Calu3 (cell line): ENCODE results near the gene EXD3. TPM values are rescaled to one million over a fixed set of nuclear protein-coding genes. Genes with fewer than 3 reads are reported as not detected.

Experiments used
- Bru-seq: library from RNA; stranded (reverse); fragments of 400-500 nt; gene quantifications from one replicate; lab custom pipeline; 2021; lab: Mats Ljungman, UMichigan
- BruChase-seq, 2 experiments: library from RNA; stranded (reverse); fragments of 400-500 nt; gene quantifications; one replicate each; lab custom pipeline; 2021; lab: Mats Ljungman, UMichigan
- BruUV-seq: library from RNA; stranded (reverse); fragments of 400-500 nt; replicated peaks from 2 replicates; lab custom pipeline; 2021; lab: Mats Ljungman, UMichigan
- CTCF ChIA-PET: fragments of 300-600 bp; sonication (Branson Sonifier 250); formaldehyde crosslinking; loops from one replicate; lab custom pipeline; 2022; ENCODE audit warnings: antibody characterized with exemption; lab: Charles Lee
- DNase-seq: peaks from one replicate; pipeline ENCODE4 v3.0.0; 2022
- H3K27ac Mint-ChIP-seq: one replicate; pipeline ENCODE4 v1.8.0; 2022; ENCODE audit warnings: mixed read lengths; ENCODE audit not compliant: unreplicated experiment
- H3K27me3 Mint-ChIP-seq: one replicate; pipeline ENCODE4 v1.8.0; 2022; ENCODE audit warnings: mixed read lengths; ENCODE audit not compliant: unreplicated experiment
- H3K36me3 Mint-ChIP-seq: one replicate; pipeline ENCODE4 v1.8.0; 2022; ENCODE audit warnings: mild to moderate bottlenecking, moderate library complexity, mixed read lengths; ENCODE audit not compliant: insufficient read depth, unreplicated experiment
- H3K4me1 Mint-ChIP-seq: one replicate; pipeline ENCODE4 v1.8.0; 2022; ENCODE audit warnings: mild to moderate bottlenecking, low read depth, mixed read lengths; ENCODE audit not compliant: unreplicated experiment
- H3K4me3 Mint-ChIP-seq: one replicate; pipeline ENCODE4 v1.8.0; 2022; ENCODE audit warnings: mild to moderate bottlenecking, low read depth, moderate library complexity, mixed read lengths; ENCODE audit not compliant: unreplicated experiment
- H3K9me3 Mint-ChIP-seq: one replicate; pipeline ENCODE4 v1.8.0; 2022; ENCODE audit warnings: low read depth, mixed read lengths; ENCODE audit not compliant: unreplicated experiment
- intact Hi-C: fragments of 100-400 bp; cut with micrococcal nuclease; formaldehyde crosslinking; loops from one replicate; pipeline ENCODE4 v1.10.0; 2022; ENCODE audit not compliant: unreplicated experiment
- long read RNA-seq: library from polyadenylated mRNA; stranded (forward); transcript quantifications from one replicate; pipeline ENCODE4 v2.0.0, GENCODE V29; 2022
- total RNA-seq: library from RNA; stranded (reverse); gene quantifications from 2 replicates; pipeline ENCODE4 v1.2.3, GENCODE V29; 2022
- TF ChIP-seq, protein P1 (sequence below): fragments of 200-600 bp; IDR thresholded peaks from one replicate; pipeline ENCODE4 v1.8.0; 2022; ENCODE audit warnings: antibody characterized with exemption; ENCODE audit not compliant: unreplicated experiment

Gene EXD3, protein sequence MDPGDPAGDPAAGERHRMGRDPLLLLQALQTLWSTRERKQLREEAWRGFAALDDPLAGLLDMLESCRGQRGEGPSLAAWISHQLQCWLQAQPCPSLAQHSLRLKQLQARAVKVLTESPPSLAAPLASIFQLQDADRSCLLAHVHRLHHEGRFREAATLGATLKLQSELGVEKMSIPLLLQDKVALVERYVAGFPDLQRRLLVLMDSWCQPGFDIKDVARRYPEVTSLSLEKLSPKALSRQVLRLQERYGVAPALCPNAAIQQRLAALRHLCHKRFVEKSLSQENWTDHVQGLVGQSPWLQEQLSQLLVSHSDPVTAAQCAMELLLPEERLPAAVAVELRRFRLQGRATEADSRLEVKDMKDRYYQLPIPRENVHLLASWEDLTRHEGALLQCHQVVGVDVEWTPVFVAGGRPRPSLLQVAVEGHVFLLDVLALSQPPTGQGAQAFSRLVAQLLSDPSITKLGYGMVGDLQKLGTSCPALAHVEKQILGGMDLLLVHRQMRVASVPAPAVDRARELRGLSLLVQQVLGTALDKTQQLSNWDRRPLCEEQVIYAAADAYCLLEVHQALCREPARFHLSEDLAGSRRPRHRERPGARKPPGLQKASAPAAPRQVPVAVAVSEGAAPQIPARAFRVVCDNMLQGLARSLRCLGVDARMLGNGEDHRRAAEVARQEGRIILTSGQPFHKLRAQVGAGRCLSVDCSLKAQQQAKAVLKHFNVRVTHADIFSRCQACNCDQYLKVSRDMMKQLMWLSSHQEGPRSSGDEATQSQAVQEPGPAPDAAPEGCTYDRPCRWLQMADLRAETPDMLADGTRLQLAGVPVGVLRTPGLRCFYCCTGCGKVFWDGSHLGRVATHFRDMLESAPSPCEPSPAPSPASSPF
- total RNA-seq (13.2 and 15.3 TPM in 2 replicates), Bru-seq, nascent RNA (percentile 44 among the genes with signal in this experiment), BruChase-seq, experiment 1, labeled RNA remaining after a 6-hour chase (percentile 56 among the genes with signal in this experiment), BruChase-seq, experiment 2, labeled RNA remaining after a 2-hour chase (percentile 52 among the genes with signal in this experiment)
- long read RNA-seq, partial matches to known transcripts, result 1 of 11 reads
- long read RNA-seq, other reads (novel, unspliced or antisense), result 8 of 11 reads

DNA sequence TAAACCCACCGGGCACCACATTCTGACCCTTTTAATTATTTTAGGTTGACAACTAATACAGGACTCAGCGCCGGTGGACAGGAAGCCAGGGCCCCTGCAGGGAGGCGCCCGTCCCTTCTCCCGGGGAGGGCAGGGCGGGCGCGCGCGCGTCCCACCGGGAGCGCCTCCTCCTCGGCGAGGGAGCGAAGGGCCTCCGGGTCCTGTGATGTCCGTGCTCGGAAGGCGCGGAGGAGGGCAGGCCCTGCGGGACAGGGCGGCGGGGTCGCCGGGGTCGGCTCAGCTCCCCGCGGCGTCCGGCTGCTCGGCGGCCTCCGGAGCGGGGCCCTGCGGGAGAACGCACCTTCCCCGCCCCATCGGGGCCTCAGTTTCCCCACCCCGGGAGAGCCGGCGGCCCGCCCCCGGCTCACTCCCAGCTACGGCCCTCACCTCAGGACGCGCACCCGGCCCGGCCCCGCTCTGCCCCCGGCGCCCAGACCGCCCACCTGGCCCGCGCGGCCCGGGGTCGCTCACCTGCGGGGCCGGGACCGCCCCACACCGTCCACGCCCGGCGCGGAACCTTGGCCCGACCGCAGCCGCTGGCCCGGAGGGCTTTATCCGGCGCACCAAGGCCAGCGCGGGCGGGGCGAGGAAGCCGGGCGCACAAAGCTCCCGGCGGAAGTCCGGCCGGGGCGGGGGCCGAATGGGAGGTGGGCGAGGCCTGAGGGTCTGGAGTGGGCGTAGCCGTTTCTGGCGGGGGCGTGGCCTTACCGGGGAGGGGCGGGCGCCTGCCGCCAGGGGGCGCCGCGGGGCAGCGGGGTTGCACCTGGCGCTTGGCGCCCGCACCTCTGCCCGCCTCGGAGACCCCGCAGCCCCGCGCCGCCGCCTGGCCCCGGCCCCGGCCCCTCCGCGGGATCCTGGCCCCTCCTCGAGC, at the start of gene EXD3, which contains the start of gene NOXA1:
Gene EXD3, minus strand, starts transcription at position 559 of the 910 bp plus-strand sequence. CDS start 27,805 bp downstream, outside the sequence.
Gene NOXA1, plus strand, starts transcription at position 790 of the 910 bp plus-strand sequence. CDS start 137 bp downstream, outside the sequence.
- TF ChIP-seq, protein P1, sequence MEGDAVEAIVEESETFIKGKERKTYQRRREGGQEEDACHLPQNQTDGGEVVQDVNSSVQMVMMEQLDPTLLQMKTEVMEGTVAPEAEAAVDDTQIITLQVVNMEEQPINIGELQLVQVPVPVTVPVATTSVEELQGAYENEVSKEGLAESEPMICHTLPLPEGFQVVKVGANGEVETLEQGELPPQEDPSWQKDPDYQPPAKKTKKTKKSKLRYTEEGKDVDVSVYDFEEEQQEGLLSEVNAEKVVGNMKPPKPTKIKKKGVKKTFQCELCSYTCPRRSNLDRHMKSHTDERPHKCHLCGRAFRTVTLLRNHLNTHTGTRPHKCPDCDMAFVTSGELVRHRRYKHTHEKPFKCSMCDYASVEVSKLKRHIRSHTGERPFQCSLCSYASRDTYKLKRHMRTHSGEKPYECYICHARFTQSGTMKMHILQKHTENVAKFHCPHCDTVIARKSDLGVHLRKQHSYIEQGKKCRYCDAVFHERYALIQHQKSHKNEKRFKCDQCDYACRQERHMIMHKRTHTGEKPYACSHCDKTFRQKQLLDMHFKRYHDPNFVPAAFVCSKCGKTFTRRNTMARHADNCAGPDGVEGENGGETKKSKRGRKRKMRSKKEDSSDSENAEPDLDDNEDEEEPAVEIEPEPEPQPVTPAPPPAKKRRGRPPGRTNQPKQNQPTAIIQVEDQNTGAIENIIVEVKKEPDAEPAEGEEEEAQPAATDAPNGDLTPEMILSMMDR, result peak; percentile 42
- no TSS peak for BruUV-seq
- CTCF ChIA-PET, result interaction anchor here (0.6 to 1.7 kb wide), 15 partner anchors 11 to 443 kb away, joined by 3 to 11 read pairs (median 5); partner anchors contain the start of genes ENTPD8, NSMF and TOR4A
- Mint-ChIP-seq H3K27me3 (no peaks in the 10 kb centered on the region), H3K9me3 (no peaks in the 10 kb centered on the region), H3K4me1 (peaks cover 8% of the 10 kb centered on the region), H3K4me3 (peak within 1 kb of the TSS; percentile 69), H3K27ac (peak within 1 kb of the TSS; percentile 36), H3K36me3 (peaks cover 24% of the 10 kb centered on the region)
- peak; percentile 94 for DNase-seq
- intact Hi-C loops, result no loop called here

DNA sequence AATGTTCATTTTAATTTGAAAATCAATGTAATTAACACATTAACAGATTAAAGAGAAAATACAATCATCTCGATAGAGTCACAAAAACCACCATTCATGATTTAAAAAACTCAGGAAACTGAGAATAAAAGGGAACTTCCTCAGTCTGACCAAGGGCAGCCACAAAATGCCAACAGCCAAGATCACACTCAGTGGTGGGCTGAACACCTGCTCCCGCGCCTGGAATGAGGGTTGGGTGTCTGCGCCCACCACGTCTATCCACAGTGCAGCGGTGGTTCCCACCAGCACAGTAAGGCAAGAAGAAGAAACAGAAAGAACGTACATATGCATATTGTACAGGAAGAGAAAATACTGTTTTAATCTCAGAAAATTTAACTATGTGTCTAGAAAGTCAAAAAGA, 47.8 kb upstream of the EXD3 start:
- BruUV-seq, result no TSS peak
- Mint-ChIP-seq H3K27me3 (peaks cover 35% of the 10 kb centered on the region), H3K36me3 (no peaks in the 10 kb centered on the region), H3K9me3 (peaks cover 4% of the 10 kb centered on the region), H3K4me1 (no peaks in the 10 kb centered on the region), H3K27ac (no peak overlapping the region), H3K4me3 (no peak overlapping the region)
- TF ChIP-seq, protein P1, result no peak
- CTCF ChIA-PET, result no interaction called here
- intact Hi-C loops, result no loop called here
- no peak for DNase-seq

DNA sequence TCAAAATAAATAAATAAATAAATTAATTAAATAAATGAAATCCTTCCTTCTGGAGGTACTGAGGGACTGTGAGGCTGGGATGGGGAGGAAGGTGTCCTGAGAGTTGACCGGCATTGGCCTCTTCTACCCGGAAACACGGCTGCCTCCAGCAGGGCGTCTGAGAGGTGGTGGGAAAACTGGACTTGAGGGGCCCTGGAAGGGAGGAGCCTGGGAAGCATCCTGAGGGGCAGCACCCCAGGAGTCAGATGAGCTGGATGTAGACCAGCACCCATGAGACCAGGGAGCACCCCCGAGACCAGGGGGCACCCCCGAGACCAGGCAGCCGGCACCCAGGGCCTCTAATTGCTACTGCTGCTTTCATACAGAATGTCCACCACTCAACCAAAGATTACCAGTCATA, 44.9 kb upstream of the EXD3 start:
- TF ChIP-seq, protein P1, result no peak
- CTCF ChIA-PET, result no interaction called here
- H3K4me3 Mint-ChIP-seq, result no peak overlapping the region
- H3K27me3 Mint-ChIP-seq, result peaks cover 32% of the 10 kb centered on the region
- H3K27ac Mint-ChIP-seq, result no peak overlapping the region
- no peaks in the 10 kb centered on the region for H3K9me3 Mint-ChIP-seq
- no TSS peak for BruUV-seq
- DNase-seq, result no peak
- peaks cover 5% of the 10 kb centered on the region for H3K36me3 Mint-ChIP-seq
- intact Hi-C loops, result no loop called here
- H3K4me1 Mint-ChIP-seq, result no peaks in the 10 kb centered on the region
